Endothelial cell of umbilical vein (primary cell): ENCODE results near the gene ARHGEF19.

ENCODE experiments used
- POLR2A ChIP-seq: IDR thresholded peaks from 2 replicates; pipeline ENCODE4 v1.6.1; 2012; ENCODE audit warnings: low read depth, mild to moderate bottlenecking, control low read depth, low read length
- POLR2AphosphoS5 ChIP-seq: IDR thresholded peaks from 2 replicates; pipeline ENCODE4 v1.6.1; 2012; ENCODE audit warnings: low read depth, mild to moderate bottlenecking, control low read depth, low read length, moderate library complexity; ENCODE audit not compliant: insufficient read depth
- TF ChIP-seq, protein P1 (sequence below), 2 donors: IDR thresholded peaks; 1 replicate in 1 of 2; 2 replicates in 1 of 2; pipeline ENCODE4 v1.5.1; 2011; ENCODE audit warnings: low read length in 2 of 2, mild to moderate bottlenecking in 2 of 2, moderate library complexity in 2 of 2, control low read depth in 1 of 2, inconsistent platforms in 1 of 2, low read depth in 1 of 2; ENCODE audit not compliant: insufficient read depth in 1 of 2; ENCODE audit errors: extremely low read depth in 1 of 2

- TF ChIP-seq POLR2AphosphoS5 (no peak), POLR2A (no peak)
- TF ChIP-seq, protein P1, sequence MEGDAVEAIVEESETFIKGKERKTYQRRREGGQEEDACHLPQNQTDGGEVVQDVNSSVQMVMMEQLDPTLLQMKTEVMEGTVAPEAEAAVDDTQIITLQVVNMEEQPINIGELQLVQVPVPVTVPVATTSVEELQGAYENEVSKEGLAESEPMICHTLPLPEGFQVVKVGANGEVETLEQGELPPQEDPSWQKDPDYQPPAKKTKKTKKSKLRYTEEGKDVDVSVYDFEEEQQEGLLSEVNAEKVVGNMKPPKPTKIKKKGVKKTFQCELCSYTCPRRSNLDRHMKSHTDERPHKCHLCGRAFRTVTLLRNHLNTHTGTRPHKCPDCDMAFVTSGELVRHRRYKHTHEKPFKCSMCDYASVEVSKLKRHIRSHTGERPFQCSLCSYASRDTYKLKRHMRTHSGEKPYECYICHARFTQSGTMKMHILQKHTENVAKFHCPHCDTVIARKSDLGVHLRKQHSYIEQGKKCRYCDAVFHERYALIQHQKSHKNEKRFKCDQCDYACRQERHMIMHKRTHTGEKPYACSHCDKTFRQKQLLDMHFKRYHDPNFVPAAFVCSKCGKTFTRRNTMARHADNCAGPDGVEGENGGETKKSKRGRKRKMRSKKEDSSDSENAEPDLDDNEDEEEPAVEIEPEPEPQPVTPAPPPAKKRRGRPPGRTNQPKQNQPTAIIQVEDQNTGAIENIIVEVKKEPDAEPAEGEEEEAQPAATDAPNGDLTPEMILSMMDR (IDR thresholded peaks at IDR 0.05; ENCODE audit: extremely low read depth in 1 of 2, insufficient read depth in 1 of 2, low read depth in 1 of 2, low read length in 2 of 2) = no peak
These were observed 35.8 kb downstream of the ARHGEF19 start for GRCh38 chr1:16176653-16177052.
